HepG2 (cell line): Measurements from ENCODE around the gene IKBIP. TPM values are rescaled to one million over a fixed set of nuclear protein-coding genes. Genes with fewer than 3 reads are reported as not detected.

ENCODE experiments used
- DBP ChIP-seq: sonication (generic); formaldehyde crosslinking; IDR thresholded peaks from 2 replicates; pipeline ENCODE4 v1.4.0; 2020; ENCODE audit warnings: missing genetic modification reagents; ENCODE audit errors: not compliant biosample characterization
- FUBP1 ChIP-seq: sonication (generic); formaldehyde crosslinking; IDR thresholded peaks from 2 replicates; pipeline ENCODE4 v1.5.1; 2020; ENCODE audit warnings: missing genetic modification reagents, mild to moderate bottlenecking, borderline replicate concordance
- GABPB1 ChIP-seq: IDR thresholded peaks from 2 replicates; pipeline ENCODE4 v1.6.1; 2016; ENCODE audit warnings: mild to moderate bottlenecking, missing genetic modification reagents, moderate library complexity, missing compliant biosample characterization
- GATAD1 ChIP-seq: IDR thresholded peaks from 2 replicates; pipeline ENCODE4 v1.6.1; 2016; ENCODE audit warnings: missing genetic modification reagents, missing compliant biosample characterization
- HHEX ChIP-seq: IDR thresholded peaks from 2 replicates; pipeline ENCODE4 v1.6.1; 2016; ENCODE audit warnings: control low read depth
- NR2F2 ChIP-seq: IDR thresholded peaks from 2 replicates; pipeline ENCODE4 v1.6.1; 2012; ENCODE audit warnings: low read depth, inconsistent platforms, borderline replicate concordance
- NR2F6 ChIP-seq, 2 experiments: IDR thresholded peaks; 2 replicates each; pipeline ENCODE4 v1.6.1; 2016; ENCODE audit warnings: antibody characterized with exemption in 1 of 2, mild to moderate bottlenecking in 1 of 2
- PHF8 ChIP-seq: sonication (generic); formaldehyde crosslinking; IDR thresholded peaks from 2 replicates; pipeline ENCODE4 v1.5.0; 2020; ENCODE audit warnings: missing genetic modification reagents
- PPARG ChIP-seq: conservative IDR thresholded peaks from 2 replicates; pipeline ENCODE4 v1.6.1; 2016; ENCODE audit warnings: missing biosample characterization, missing genetic modification reagents
- SOX5 ChIP-seq: IDR thresholded peaks from 2 replicates; pipeline ENCODE4 v1.6.1; 2016; ENCODE audit warnings: borderline replicate concordance
- TARDBP ChIP-seq: sonication (generic); formaldehyde crosslinking; IDR thresholded peaks from 2 replicates; pipeline ENCODE4 v1.8.0; 2022; ENCODE audit warnings: mild to moderate bottlenecking, missing genetic modification reagents
- THYN1 ChIP-seq: sonication (generic); formaldehyde crosslinking; IDR thresholded peaks from 2 replicates; pipeline ENCODE4 v1.8.1; 2023; ENCODE audit warnings: low read depth, mild to moderate bottlenecking, moderate library complexity, missing genetic modification reagents, borderline replicate concordance
- ZBTB38 ChIP-seq: sonication (generic); formaldehyde crosslinking; IDR thresholded peaks from 2 replicates; pipeline ENCODE4 v1.5.1; 2020; ENCODE audit warnings: mild to moderate bottlenecking, missing genetic modification reagents
- ZBTB46 ChIP-seq: sonication (generic); formaldehyde crosslinking; IDR thresholded peaks from 2 replicates; pipeline ENCODE4 v1.4.0; 2020; ENCODE audit warnings: mild to moderate bottlenecking, missing genetic modification reagents, borderline replicate concordance
- ZFP62 ChIP-seq: sonication (generic); formaldehyde crosslinking; IDR thresholded peaks from 2 replicates; pipeline ENCODE4 v1.4.0; 2020; ENCODE audit warnings: missing genetic modification reagents
- ZNF180 ChIP-seq: sonication (generic); formaldehyde crosslinking; IDR thresholded peaks from 2 replicates; pipeline ENCODE4 v1.4.0; 2020; ENCODE audit warnings: low read depth, missing genetic modification reagents, borderline replicate concordance
- ZNF260 ChIP-seq: sonication (generic); formaldehyde crosslinking; IDR thresholded peaks from 2 replicates; pipeline ENCODE4 v1.4.0; 2020; ENCODE audit warnings: missing genetic modification reagents, low read depth, mild to moderate bottlenecking, borderline replicate concordance
- ZNF326 ChIP-seq: sonication (generic); formaldehyde crosslinking; IDR thresholded peaks from 2 replicates; pipeline ENCODE4 v1.4.0; 2020; ENCODE audit warnings: missing genetic modification reagents, borderline replicate concordance
- ZNF44 ChIP-seq: sonication (generic); formaldehyde crosslinking; IDR thresholded peaks from 2 replicates; pipeline ENCODE4 v1.5.1; 2020; ENCODE audit warnings: mild to moderate bottlenecking, missing genetic modification reagents
- ZNF503 ChIP-seq: sonication (generic); formaldehyde crosslinking; IDR thresholded peaks from 2 replicates; pipeline ENCODE4 v1.4.0; 2020; ENCODE audit warnings: missing genetic modification reagents
- ZNF510 ChIP-seq: sonication (generic); formaldehyde crosslinking; IDR thresholded peaks from 2 replicates; pipeline ENCODE4 v1.4.0; 2020; ENCODE audit warnings: low read depth, mild to moderate bottlenecking, missing genetic modification reagents
- ZNF562 ChIP-seq: sonication (generic); formaldehyde crosslinking; IDR thresholded peaks from 2 replicates; pipeline ENCODE4 v1.8.0; 2022; ENCODE audit warnings: missing genetic modification reagents, borderline replicate concordance
- ZNF629 ChIP-seq: sonication (generic); formaldehyde crosslinking; conservative IDR thresholded peaks from 2 replicates; pipeline ENCODE4 v1.5.0; 2020; ENCODE audit warnings: missing genetic modification reagents
- ZNF780A ChIP-seq: sonication (generic); formaldehyde crosslinking; IDR thresholded peaks from 2 replicates; pipeline ENCODE4 v1.8.0; 2022; ENCODE audit warnings: mild to moderate bottlenecking, missing genetic modification reagents, moderate library complexity
- polyA plus RNA-seq, 8 experiments: library from polyadenylated mRNA; depleted of rRNA in 3 of 8; stranded (reverse) in 7 of 8; unstranded in 1 of 8; fragments of >200 nt; fragmentation: Illumina TruSeq in 4 of 8; extraction: Trizol in 4 of 8; gene quantifications; 2 replicates each; pipeline versions ENCODE4 v1.2.1 to v1.2.3, GENCODE V29; 2011 to 2016; ENCODE audit warnings: low read depth in 4 of 8, missing spikeins in 1 of 8, mixed read lengths in 1 of 8; ENCODE audit not compliant: insufficient read depth in 1 of 8
- total RNA-seq, 5 experiments: library from RNA; depleted of rRNA; stranded (reverse); fragments of >200 nt; fragmentation: Illumina TruSeq; extraction: Trizol; gene quantifications; 2 replicates each; pipeline ENCODE4 v1.2.3, GENCODE V29; 2016; ENCODE audit warnings: low read depth in 1 of 5

IKBIP gene
- total and polyA plus RNA-seq, 2 of the 13 experiments (the other 11 are each of a cell fraction or from before 2014, with no cell fraction given) = 20.0 to 55.5 TPM

GRCh38 chr12:98593351-98594049 lies 51.1 kb downstream of the IKBIP start, which contains the start of gene SLC25A3 (continued):
- TF ChIP-seq ZBTB46 (CRISPR knock-in tag) (no peak), SOX5 (CRISPR knock-in tag) (no peak; the same call in 1 of the 2 replicates), ZNF180 (CRISPR knock-in tag) (no peak), DBP (no peak), ZNF562 (CRISPR knock-in tag) (no peak), ZBTB38 (CRISPR knock-in tag) (peak; percentile 60; the same call in 1 of the 2 replicates), ZNF503 (CRISPR knock-in tag) (peak; percentile 59; the same call in 1 of the 2 replicates), HHEX (CRISPR knock-in tag) (no peak), ZFP62 (CRISPR knock-in tag) (no peak), ZNF510 (0 out of 2 replicates have a peak, but pooled peaks have one; percentile 39), ZNF44 (CRISPR knock-in tag) (no peak), ZNF260 (CRISPR knock-in tag) (no peak), ZNF629 (CRISPR knock-in tag) (0 out of 2 replicates have a peak, but pooled peaks have one; percentile 17), GABPB1 (CRISPR knock-in tag) (peak; percentile 93), THYN1 (CRISPR knock-in tag) (no peak), FUBP1 (CRISPR knock-in tag) (no peak; the same call in 1 of the 2 replicates), ZNF780A (no peak; the same call in 1 of the 2 replicates), GATAD1 (peak; percentile 91), NR2F6 (IDR thresholded peaks at IDR 0.05) (no peak), NR2F6 (CRISPR knock-in tag; IDR thresholded peaks at IDR 0.05) (peak; percentile 28; the same call in 1 of the 2 replicates), PHF8 (CRISPR knock-in tag) (peak; percentile 96), NR2F2 (peak; percentile 36; the same call in 1 of the 2 replicates), ZNF326 (no peak), PPARG (no peak), TARDBP (CRISPR knock-in tag) (peak; percentile 72)
